Adrenal gland (tissue), 5 donors: ENCODE data around the gene WWOX.
"Not testable (repeated sequence)": the region's sequence is repeated elsewhere in the genome, so short reads cannot be mapped to it uniquely, and the experiment has no call there.

Source experiments
- POLR2A ChIP-seq, 2 donors: fragments of 450-650 bp; IDR thresholded peaks; one replicate each; pipeline ENCODE4 v1.6.1; 2017; ENCODE audit warnings: antibody characterized with exemption in 2 of 2, mild to moderate bottlenecking in 2 of 2, moderate library complexity in 1 of 2
- TF ChIP-seq, protein P1 (sequence below), 6 experiments: fragments of 450-650 bp in 4 of 6; fragments of 200-600 bp in 2 of 6; sonication (generic) in 1 of 6; IDR thresholded peaks; 1 replicate in 5 of 6; 2 replicates in 1 of 6; pipeline versions ENCODE4 v1.5.1 to v1.8.0; 2016 to 2021; ENCODE audit warnings: antibody characterized with exemption in 6 of 6, mild to moderate bottlenecking in 2 of 6, moderate library complexity in 1 of 6
- donor health status: DM: no; HTN: no; CAD: no.

DNA sequence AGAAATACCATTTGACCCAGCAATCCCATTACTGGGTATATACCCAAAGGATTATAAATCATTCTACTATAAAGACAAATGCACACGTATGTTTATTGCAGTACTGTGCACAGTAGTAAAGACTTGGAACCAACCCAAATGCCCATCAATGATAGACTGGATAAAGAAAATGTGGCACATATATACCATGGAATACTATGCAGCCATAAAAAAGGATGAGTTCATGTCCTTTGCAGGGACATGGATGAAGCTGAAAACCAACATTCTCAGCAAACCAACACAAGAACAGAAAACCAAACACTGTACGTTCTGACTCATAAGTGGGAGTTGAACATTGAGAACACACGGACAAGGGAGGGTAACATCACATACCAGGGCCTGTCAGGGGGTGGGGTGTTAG is 1126.5 kb downstream of the WWOX start:
- TF ChIP-seq POLR2A (IDR thresholded peaks at IDR 0.05) = not testable (repeated sequence)
- TF ChIP-seq, protein P1, sequence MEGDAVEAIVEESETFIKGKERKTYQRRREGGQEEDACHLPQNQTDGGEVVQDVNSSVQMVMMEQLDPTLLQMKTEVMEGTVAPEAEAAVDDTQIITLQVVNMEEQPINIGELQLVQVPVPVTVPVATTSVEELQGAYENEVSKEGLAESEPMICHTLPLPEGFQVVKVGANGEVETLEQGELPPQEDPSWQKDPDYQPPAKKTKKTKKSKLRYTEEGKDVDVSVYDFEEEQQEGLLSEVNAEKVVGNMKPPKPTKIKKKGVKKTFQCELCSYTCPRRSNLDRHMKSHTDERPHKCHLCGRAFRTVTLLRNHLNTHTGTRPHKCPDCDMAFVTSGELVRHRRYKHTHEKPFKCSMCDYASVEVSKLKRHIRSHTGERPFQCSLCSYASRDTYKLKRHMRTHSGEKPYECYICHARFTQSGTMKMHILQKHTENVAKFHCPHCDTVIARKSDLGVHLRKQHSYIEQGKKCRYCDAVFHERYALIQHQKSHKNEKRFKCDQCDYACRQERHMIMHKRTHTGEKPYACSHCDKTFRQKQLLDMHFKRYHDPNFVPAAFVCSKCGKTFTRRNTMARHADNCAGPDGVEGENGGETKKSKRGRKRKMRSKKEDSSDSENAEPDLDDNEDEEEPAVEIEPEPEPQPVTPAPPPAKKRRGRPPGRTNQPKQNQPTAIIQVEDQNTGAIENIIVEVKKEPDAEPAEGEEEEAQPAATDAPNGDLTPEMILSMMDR (IDR thresholded peaks at IDR 0.05) = not testable (repeated sequence)
